ENCODE results near the gene SPATA1. TPM values are rescaled to one million over a fixed set of nuclear protein-coding genes. Genes with fewer than 3 reads are reported as not detected.

SPATA1 gene
- total RNA-seq, 1 donor from 2014 or later, result 1.2 TPM

DNA sequence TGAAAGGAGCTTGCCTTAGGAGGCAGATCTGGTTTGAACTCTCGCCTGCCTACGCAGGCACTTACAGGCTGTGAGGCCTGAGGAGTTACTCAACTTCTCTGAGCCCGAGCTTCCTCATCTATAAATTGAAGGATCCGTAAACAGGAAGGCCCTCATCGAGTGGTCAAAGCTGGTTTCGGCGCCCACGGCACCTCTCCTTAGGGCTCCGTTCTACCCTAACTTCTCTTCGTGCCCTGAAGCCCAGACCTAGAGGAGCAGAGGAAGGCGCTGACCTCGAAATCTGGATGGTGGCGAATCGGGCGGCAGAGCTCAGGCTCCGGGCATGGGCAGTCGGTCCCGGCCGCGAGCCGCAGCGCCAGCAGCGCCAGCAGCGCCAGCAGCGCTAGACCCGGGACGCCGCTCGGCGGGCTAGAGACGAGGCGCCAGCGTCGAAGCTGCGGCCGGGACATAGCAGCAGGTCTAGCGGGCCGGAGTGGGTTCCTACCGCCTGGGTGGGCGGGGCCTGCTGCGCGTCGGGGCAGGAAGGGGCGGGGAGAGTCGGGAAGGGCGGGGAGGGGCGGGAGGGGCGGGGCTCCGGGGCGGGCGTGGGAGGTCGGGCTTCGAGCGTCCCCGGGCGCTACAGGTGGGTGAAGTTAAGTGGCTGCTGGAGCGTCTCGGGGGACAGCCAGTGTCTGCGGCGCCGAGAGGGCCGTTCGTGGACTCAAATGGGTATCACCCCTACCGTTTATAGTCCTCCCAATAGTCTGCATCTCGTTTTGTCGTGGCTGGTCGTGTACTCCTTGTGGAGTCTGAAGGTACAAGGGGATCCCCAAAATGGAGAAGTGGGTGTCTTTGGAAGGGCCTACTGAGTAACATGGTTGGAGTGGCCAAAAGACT lies 68.0 kb downstream of the SPATA1 start, which contains the start of gene CTBS:
Gene CTBS, minus strand, starts transcription at position 474 of the 876 bp plus-strand sequence. Its CDS starts 25 bp downstream, at position 449.
- Mint-ChIP-seq H3K36me3 (ENCODE audit: low read depth, unreplicated experiment) (no peaks in the 10 kb centered on the region), H3K27me3 (ENCODE audit: unreplicated experiment) (peaks cover 3% of the 10 kb centered on the region), H3K4me3 (ENCODE audit: unreplicated experiment) (peak within 1 kb of the TSS; percentile 91), H3K9me3 (ENCODE audit: unreplicated experiment) (no peaks in the 10 kb centered on the region), H3K4me1 (ENCODE audit: unreplicated experiment) (peaks cover 16% of the 10 kb centered on the region), H3K27ac (ENCODE audit: unreplicated experiment) (peak within 1 kb of the TSS; percentile 99)
- peak; percentile 87 for DNase-seq (ENCODE audit: low spot score)
- TF ChIP-seq CTCF (IDR thresholded peaks at IDR 0.05; ENCODE audit: unreplicated experiment), result no peak

GRCh38 chr1:84574936-84575335 lies 68.8 kb downstream of the SPATA1 start:
- H3K9me3 Mint-ChIP-seq (ENCODE audit: unreplicated experiment), result no peaks in the 10 kb centered on the region
- no peak for TF ChIP-seq CTCF (IDR thresholded peaks at IDR 0.05; ENCODE audit: unreplicated experiment)
- peak overlapping the region; percentile 89 for H3K4me3 Mint-ChIP-seq (ENCODE audit: unreplicated experiment)
- H3K27me3 Mint-ChIP-seq (ENCODE audit: unreplicated experiment), result peaks cover 3% of the 10 kb centered on the region
- no peak for DNase-seq (ENCODE audit: low spot score)
- no peaks in the 10 kb centered on the region for H3K36me3 Mint-ChIP-seq (ENCODE audit: low read depth, unreplicated experiment)
- H3K27ac Mint-ChIP-seq (ENCODE audit: unreplicated experiment), result no peak overlapping the region
- H3K4me1 Mint-ChIP-seq (ENCODE audit: unreplicated experiment), result peaks cover 16% of the 10 kb centered on the region

- peaks cover 6% of the 10 kb centered on the region for H3K4me1 Mint-ChIP-seq (ENCODE audit: unreplicated experiment)
- no peak for TF ChIP-seq CTCF (IDR thresholded peaks at IDR 0.05; ENCODE audit: unreplicated experiment)
- H3K27me3 Mint-ChIP-seq (ENCODE audit: unreplicated experiment), result no peaks in the 10 kb centered on the region
These were observed 75.5 kb downstream of the SPATA1 start for GRCh38 chr1:84581648-84582047.

DNA sequence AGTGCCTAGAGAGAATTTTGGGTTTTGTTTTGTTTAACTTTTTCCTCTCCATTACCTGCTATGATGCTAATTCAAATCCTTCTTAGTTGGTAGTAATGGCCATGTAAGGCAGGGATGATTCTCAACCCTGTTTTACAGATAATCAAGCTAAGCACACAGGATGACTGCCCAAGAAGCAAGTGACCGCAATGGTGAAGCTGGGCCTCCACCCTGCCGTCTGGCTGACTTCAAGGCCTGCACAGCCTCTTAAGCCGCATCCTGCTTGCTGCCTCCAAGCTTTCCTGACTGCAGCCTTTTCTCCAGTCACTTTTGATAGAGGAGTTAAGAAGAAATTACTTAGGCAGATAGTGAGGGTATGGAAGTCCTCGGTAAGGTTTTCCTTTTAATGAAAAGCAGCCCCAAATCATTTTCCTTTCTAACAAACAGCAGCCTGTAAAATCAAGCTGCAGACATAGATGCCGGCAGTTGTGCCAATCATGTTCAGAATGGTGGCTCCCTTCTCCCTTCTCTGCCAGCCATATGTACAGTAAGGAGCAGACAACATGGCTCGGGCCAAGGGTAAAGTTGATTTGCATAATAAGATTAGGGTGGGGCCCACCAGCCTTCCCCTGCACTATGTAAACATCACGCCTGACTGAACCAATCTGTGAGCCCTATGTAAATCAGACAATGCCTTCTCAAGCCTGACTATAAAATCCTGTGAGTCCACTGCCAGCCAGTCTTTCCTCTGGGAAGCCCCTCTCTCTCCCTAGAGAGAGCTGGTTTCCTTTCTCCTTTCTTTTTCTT lies 76.8 kb downstream of the SPATA1 start:
- no peaks in the 10 kb centered on the region for H3K27me3 Mint-ChIP-seq (ENCODE audit: unreplicated experiment)
- H3K36me3 Mint-ChIP-seq (ENCODE audit: low read depth, unreplicated experiment), result peaks cover 21% of the 10 kb centered on the region
- TF ChIP-seq CTCF (IDR thresholded peaks at IDR 0.05; ENCODE audit: unreplicated experiment), result no peak
- DNase-seq (ENCODE audit: low spot score), result no peak
- H3K4me3 Mint-ChIP-seq (ENCODE audit: unreplicated experiment), result no peak overlapping the region
- peak overlapping the region; percentile 11 for H3K27ac Mint-ChIP-seq (ENCODE audit: unreplicated experiment)
- H3K9me3 Mint-ChIP-seq (ENCODE audit: unreplicated experiment), result no peaks in the 10 kb centered on the region
- H3K4me1 Mint-ChIP-seq (ENCODE audit: unreplicated experiment), result peaks cover 6% of the 10 kb centered on the region

More at GRCh38 chr1:84581648-84582047, 75.5 kb downstream of the SPATA1 start:
- DNase-seq (ENCODE audit: low spot score), result no peak
- H3K36me3 Mint-ChIP-seq (ENCODE audit: low read depth, unreplicated experiment), result peaks cover 20% of the 10 kb centered on the region
- no peak overlapping the region for H3K27ac Mint-ChIP-seq (ENCODE audit: unreplicated experiment)
- H3K9me3 Mint-ChIP-seq (ENCODE audit: unreplicated experiment), result no peaks in the 10 kb centered on the region
- H3K4me3 Mint-ChIP-seq (ENCODE audit: unreplicated experiment), result no peak overlapping the region
